Endothelial cell (in vitro differentiated cells): ENCODE data around the gene SCAF1. TPM values are rescaled to one million over a fixed set of nuclear protein-coding genes. Genes with fewer than 3 reads are reported as not detected.
A peak's percentile ranks its signal among the peaks of the same experiment; 100 is the strongest.

Experiments used
- DNase-seq: peaks from one replicate; pipeline ENCODE4 v3.0.0; 2021; ENCODE audit warnings: low spot score
- H3K27ac Mint-ChIP-seq: one replicate; pipeline ENCODE4 v1.8.0; 2021; ENCODE audit warnings: mixed read lengths, inconsistent platforms; ENCODE audit not compliant: unreplicated experiment
- H3K27me3 Mint-ChIP-seq: one replicate; pipeline ENCODE4 v1.8.0; 2021; ENCODE audit warnings: mild to moderate bottlenecking, moderate library complexity, mixed read lengths, inconsistent platforms; ENCODE audit not compliant: unreplicated experiment
- H3K36me3 Mint-ChIP-seq: one replicate; pipeline ENCODE4 v1.8.0; 2021; ENCODE audit warnings: mild to moderate bottlenecking, low read depth, mixed read lengths, inconsistent platforms; ENCODE audit not compliant: unreplicated experiment
- H3K4me1 Mint-ChIP-seq: one replicate; pipeline ENCODE4 v1.8.0; 2021; ENCODE audit warnings: mild to moderate bottlenecking, mixed read lengths, inconsistent platforms; ENCODE audit not compliant: unreplicated experiment
- H3K4me3 Mint-ChIP-seq: one replicate; pipeline ENCODE4 v1.8.0; 2021; ENCODE audit warnings: mild to moderate bottlenecking, mixed read lengths, inconsistent platforms; ENCODE audit not compliant: unreplicated experiment
- H3K9me3 Mint-ChIP-seq: one replicate; pipeline ENCODE4 v1.8.0; 2021; ENCODE audit warnings: mixed read lengths, inconsistent platforms; ENCODE audit not compliant: unreplicated experiment
- CTCF ChIP-seq: fragments of 200-600 bp; sonication (generic); IDR thresholded peaks from one replicate; pipeline ENCODE4 v1.5.0; 2021; ENCODE audit warnings: antibody characterized with exemption; ENCODE audit not compliant: unreplicated experiment
- total RNA-seq: library from RNA; stranded (reverse); fragmentation: NEBNext Ultra II Directional; extraction: Animal tissue kit (Norgen Biotek cat#: 25700); gene quantifications from one replicate; pipeline ENCODE4 v1.2.1, GENCODE V29; 2021; ENCODE audit not compliant: unreplicated experiment

SCAF1 gene
- total RNA-seq, 1 donor from 2014 or later: 90.3 TPM

DNA sequence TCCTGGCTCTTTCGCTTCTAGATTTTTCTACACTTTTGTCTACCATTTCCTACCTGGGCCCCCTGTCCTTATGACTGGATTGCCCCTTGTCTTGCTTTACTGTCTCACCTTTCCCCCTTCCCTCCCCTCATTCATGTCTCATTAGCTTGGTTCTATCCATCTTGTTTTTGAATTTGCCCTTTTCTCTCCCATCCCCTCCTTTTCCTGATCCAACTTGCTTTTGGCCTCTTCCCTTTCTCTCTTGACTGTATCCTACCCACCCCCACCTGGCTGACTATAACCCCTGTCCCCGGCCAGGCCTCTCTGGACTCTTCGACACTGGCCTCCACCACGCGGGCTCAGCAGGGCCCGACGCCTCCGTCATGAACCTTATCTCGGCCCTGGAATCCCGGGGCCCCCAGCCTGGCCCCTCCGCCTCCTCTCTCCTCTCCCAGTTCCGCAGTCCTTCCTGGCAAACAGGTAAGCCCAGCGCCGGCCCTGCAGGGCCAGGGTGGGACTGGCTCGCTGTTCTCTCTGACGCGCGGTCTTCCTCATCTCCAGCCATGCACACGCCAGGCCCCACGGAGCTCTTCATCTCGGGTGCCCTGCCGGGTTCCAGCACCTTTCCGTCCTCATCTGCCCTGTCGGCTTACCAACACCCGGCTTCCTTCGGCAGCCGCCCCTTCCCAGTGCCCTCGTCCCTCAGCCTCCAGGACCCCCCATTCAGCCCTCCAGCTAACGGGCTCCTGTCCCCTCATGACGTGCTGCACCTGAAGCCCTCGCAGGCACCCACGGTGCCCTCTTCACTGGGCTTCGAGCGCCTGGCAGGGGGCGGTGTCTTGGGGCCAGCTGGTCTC lies 47.6 kb upstream of the SCAF1 start:
- peak overlapping the region; percentile 21 for H3K27ac Mint-ChIP-seq
- H3K4me1 Mint-ChIP-seq: peaks cover 18% of the 10 kb centered on the region
- no peak for TF ChIP-seq CTCF
- H3K36me3 Mint-ChIP-seq: peaks cover 17% of the 10 kb centered on the region
- H3K9me3 Mint-ChIP-seq: no peaks in the 10 kb centered on the region
- peak overlapping the region; percentile 95 for H3K4me3 Mint-ChIP-seq
- H3K27me3 Mint-ChIP-seq: peaks cover 8% of the 10 kb centered on the region
- no peak for DNase-seq

- TF ChIP-seq CTCF: no peak
- no peak overlapping the region for H3K27ac Mint-ChIP-seq
- H3K36me3 Mint-ChIP-seq: peaks cover 21% of the 10 kb centered on the region
- peaks cover 11% of the 10 kb centered on the region for H3K27me3 Mint-ChIP-seq
- no peak for DNase-seq
- no peak overlapping the region for H3K4me3 Mint-ChIP-seq
- H3K9me3 Mint-ChIP-seq: no peaks in the 10 kb centered on the region
- H3K4me1 Mint-ChIP-seq: peaks cover 18% of the 10 kb centered on the region
These were observed 46.8 kb upstream of the SCAF1 start for GRCh38 chr19:49594993-49595818.

- peaks cover 18% of the 10 kb centered on the region for H3K4me1 Mint-ChIP-seq
- no peak for DNase-seq
- no peak overlapping the region for H3K27ac Mint-ChIP-seq
- TF ChIP-seq CTCF: no peak
- no peak overlapping the region for H3K4me3 Mint-ChIP-seq
- peaks cover 12% of the 10 kb centered on the region for H3K27me3 Mint-ChIP-seq
- H3K36me3 Mint-ChIP-seq: peaks cover 26% of the 10 kb centered on the region
- H3K9me3 Mint-ChIP-seq: no peaks in the 10 kb centered on the region
These were observed 46.1 kb upstream of the SCAF1 start for GRCh38 chr19:49595819-49596404.

DNA sequence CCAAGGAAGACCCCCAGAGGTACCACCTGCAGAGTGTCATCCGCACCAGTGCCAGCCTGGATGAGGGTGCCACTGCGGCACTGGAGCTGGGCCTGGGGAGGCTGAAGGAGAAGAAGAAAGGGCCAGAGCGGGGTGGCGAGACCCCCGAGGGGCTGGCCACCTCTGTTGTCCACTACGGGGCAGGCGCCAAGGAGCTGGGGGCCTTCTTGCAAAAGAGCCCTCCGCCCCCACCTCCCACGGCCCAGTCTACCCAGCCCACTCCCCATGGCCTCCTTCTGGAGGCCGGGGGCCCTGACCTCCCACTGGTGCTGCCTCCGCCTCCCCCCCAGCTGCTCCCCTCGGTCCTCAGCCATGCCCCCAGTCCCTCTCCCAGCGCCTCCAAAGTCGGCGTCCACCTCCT lies 45.6 kb upstream of the SCAF1 start:
- no peak for DNase-seq
- Mint-ChIP-seq H3K27me3 (peaks cover 12% of the 10 kb centered on the region), H3K4me1 (peaks cover 18% of the 10 kb centered on the region), H3K27ac (no peak overlapping the region), H3K36me3 (peaks cover 29% of the 10 kb centered on the region), H3K9me3 (no peaks in the 10 kb centered on the region), H3K4me3 (no peak overlapping the region)
- TF ChIP-seq CTCF: no peak
